Breast epithelium (tissue), 4 donors: ENCODE data around the gene SFI1. TPM values are rescaled to one million over a fixed set of nuclear protein-coding genes. Genes with fewer than 3 reads are reported as not detected.
A peak's percentile ranks its signal among the peaks of the same experiment; 100 is the strongest.

Experiments used
- DNase-seq, 2 donors: peaks; one replicate each; pipeline ENCODE4 v3.0.0-alpha.2; 2019; ENCODE audit warnings: low spot score in 2 of 2
- H3K27ac ChIP-seq, 2 donors: fragments of 200-600 bp; sonication (generic) in 1 of 2; one replicate each; pipeline ENCODE4 v1.5.1; 2016 to 2019; ENCODE audit warnings: mild to moderate bottlenecking in 1 of 2
- H3K27me3 ChIP-seq, 2 donors: fragments of 200-600 bp; sonication (generic) in 1 of 2; one replicate each; pipeline versions ENCODE4 v1.5.1 to v1.6.0; 2017 to 2019; ENCODE audit warnings: control low read depth in 1 of 2, mild to moderate bottlenecking in 1 of 2
- H3K36me3 ChIP-seq: fragments of 200-600 bp; one replicate; pipeline ENCODE4 v1.5.1; 2019
- H3K4me1 ChIP-seq, 2 donors: fragments of 200-600 bp; sonication (generic); one replicate each; pipeline ENCODE4 v1.5.1; 2016 to 2019; ENCODE audit warnings: control low read depth in 1 of 2
- H3K4me3 ChIP-seq, 3 donors: fragments of 200-600 bp; sonication (generic); 1 replicate in 2 of 3; 2 replicates in 1 of 3; pipeline ENCODE4 v1.5.1; 2016 to 2019; ENCODE audit warnings: mild to moderate bottlenecking in 3 of 3, moderate library complexity in 2 of 3
- H3K9me3 ChIP-seq, 2 donors: fragments of 200-600 bp; sonication (generic) in 1 of 2; one replicate each; pipeline ENCODE4 v1.5.1; 2016 to 2019; ENCODE audit warnings: control low read depth in 1 of 2
- CTCF ChIP-seq, 3 donors: fragments of 450-650 bp; IDR thresholded peaks; one replicate each; pipeline ENCODE4 v1.5.1; 2016 to 2017; ENCODE audit warnings: antibody characterized with exemption in 3 of 3, mild to moderate bottlenecking in 3 of 3, moderate library complexity in 3 of 3
- POLR2A ChIP-seq: fragments of 450-650 bp; IDR thresholded peaks from one replicate; pipeline ENCODE4 v1.6.1; 2016; ENCODE audit warnings: antibody characterized with exemption, mild to moderate bottlenecking, moderate library complexity
- POLR2AphosphoS5 ChIP-seq, 3 donors: sonication (generic); formaldehyde crosslinking; IDR thresholded peaks; one replicate each; pipeline ENCODE4 v1.6.1; 2017; ENCODE audit warnings: antibody characterized with exemption in 3 of 3
- intact Hi-C: fragments of 100-400 bp; cut with DNase I; formaldehyde crosslinking; loops from one replicate; pipeline ENCODE4 v1.15.1; 2023; ENCODE audit warnings: low total_unique reads
- total RNA-seq, 3 donors: library from RNA; depleted of rRNA; stranded (reverse); fragments of >200 nt; gene quantifications; one replicate each; pipeline ENCODE4 v1.1.0, GENCODE V29; 2016

Gene SFI1
- total RNA-seq, 3 donors from 2014 or later, result 17.4 to 62.9 (median 42.1) TPM

GRCh38 chr22:31572939-31573338 lies 76.6 kb downstream of the SFI1 start:
- intact Hi-C loops, result no loop called here
- H3K9me3 ChIP-seq, result no peaks in the 10 kb centered on the region
- H3K36me3 ChIP-seq, result no peaks in the 10 kb centered on the region
- H3K4me3 ChIP-seq, result no peak overlapping the region
- no peak overlapping the region for H3K27ac ChIP-seq
- H3K27me3 ChIP-seq, result no peaks in the 10 kb centered on the region
- no peaks in the 10 kb centered on the region for H3K4me1 ChIP-seq
- no peak for TF ChIP-seq POLR2AphosphoS5 (IDR thresholded peaks at IDR 0.05)
- TF ChIP-seq CTCF (IDR thresholded peaks at IDR 0.05), result no peak
- no peak for TF ChIP-seq POLR2A
- no peak for DNase-seq

- Histone ChIP-seq H3K4me3 (no peak overlapping the region), H3K36me3 (no peaks in the 10 kb centered on the region), H3K27me3 (no peaks in the 10 kb centered on the region), H3K9me3 (no peaks in the 10 kb centered on the region), H3K4me1 (no peaks in the 10 kb centered on the region), H3K27ac (peak overlapping the region in 1 of 2 donors; percentile 8)
- DNase-seq, result no peak
- TF ChIP-seq CTCF (IDR thresholded peaks at IDR 0.05) (no peak), POLR2A (no peak)
- intact Hi-C loops, result no loop called here
Measured at GRCh38 chr22:31574055-31574670, 77.8 kb downstream of the SFI1 start.

- Histone ChIP-seq H3K9me3 (no peaks in the 10 kb centered on the region), H3K27ac (peak overlapping the region in 1 of 2 donors; percentile 48), H3K36me3 (no peaks in the 10 kb centered on the region), H3K27me3 (no peaks in the 10 kb centered on the region), H3K4me3 (no peak overlapping the region), H3K4me1 (no peaks in the 10 kb centered on the region)
- TF ChIP-seq POLR2AphosphoS5 (IDR thresholded peaks at IDR 0.05) (no peak), POLR2A (no peak), CTCF (IDR thresholded peaks at IDR 0.05) (no peak)
- DNase-seq, result peak in 1 of 2 donors; percentile 77
- intact Hi-C loops, result no loop called here
Measured at GRCh38 chr22:31575190-31575589, 78.9 kb downstream of the SFI1 start.

- intact Hi-C loops, result no loop called here
- Histone ChIP-seq H3K9me3 (no peaks in the 10 kb centered on the region), H3K4me1 (no peaks in the 10 kb centered on the region), H3K36me3 (no peaks in the 10 kb centered on the region), H3K4me3 (no peak overlapping the region), H3K27ac (peak overlapping the region in 1 of 2 donors; percentile 41), H3K27me3 (no peaks in the 10 kb centered on the region)
- no peak for TF ChIP-seq CTCF (IDR thresholded peaks at IDR 0.05)
- TF ChIP-seq POLR2A, result no peak
- no peak for TF ChIP-seq POLR2AphosphoS5 (IDR thresholded peaks at IDR 0.05)
- no peak for DNase-seq
Measured at GRCh38 chr22:31577711-31578110, 81.4 kb downstream of the SFI1 start.

- no peaks in the 10 kb centered on the region for H3K27me3 ChIP-seq
- intact Hi-C loops, result no loop called here
- no peak overlapping the region for H3K27ac ChIP-seq
- no peaks in the 10 kb centered on the region for H3K36me3 ChIP-seq
- no peaks in the 10 kb centered on the region for H3K4me1 ChIP-seq
- no peaks in the 10 kb centered on the region for H3K9me3 ChIP-seq
- no peak for TF ChIP-seq CTCF (IDR thresholded peaks at IDR 0.05)
- H3K4me3 ChIP-seq, result no peak overlapping the region
- no peak for DNase-seq
Measured at GRCh38 chr22:31578171-31578570, 81.8 kb downstream of the SFI1 start.
